Ishikawa (cell line): ENCODE measurements around the gene LMF1.

Source experiments
- CEBPB ChIP-seq: IDR thresholded peaks from 2 replicates; pipeline ENCODE4 v1.6.1; 2012
- EGR1 ChIP-seq: IDR thresholded peaks from 2 replicates; pipeline ENCODE4 v1.6.1; 2012
- NFIC ChIP-seq: IDR thresholded peaks from 2 replicates; pipeline ENCODE4 v1.6.1; 2012
- RAD21 ChIP-seq: IDR thresholded peaks from 2 replicates; pipeline ENCODE4 v1.6.1; 2012; ENCODE audit warnings: low read depth
- TAF1 ChIP-seq: IDR thresholded peaks from 2 replicates; pipeline ENCODE4 v1.6.1; 2012; ENCODE audit warnings: low read depth, mild to moderate bottlenecking
- TCF12 ChIP-seq: IDR thresholded peaks from 2 replicates; pipeline ENCODE4 v1.6.1; 2012; ENCODE audit warnings: low read depth
- TF ChIP-seq, protein P1 (sequence below): IDR thresholded peaks from 2 replicates; pipeline ENCODE4 v1.6.1; 2012
- TF ChIP-seq, protein P2 (sequence below): IDR thresholded peaks from 2 replicates; pipeline ENCODE4 v1.6.1; 2012; ENCODE audit warnings: low read depth, mild to moderate bottlenecking

DNA sequence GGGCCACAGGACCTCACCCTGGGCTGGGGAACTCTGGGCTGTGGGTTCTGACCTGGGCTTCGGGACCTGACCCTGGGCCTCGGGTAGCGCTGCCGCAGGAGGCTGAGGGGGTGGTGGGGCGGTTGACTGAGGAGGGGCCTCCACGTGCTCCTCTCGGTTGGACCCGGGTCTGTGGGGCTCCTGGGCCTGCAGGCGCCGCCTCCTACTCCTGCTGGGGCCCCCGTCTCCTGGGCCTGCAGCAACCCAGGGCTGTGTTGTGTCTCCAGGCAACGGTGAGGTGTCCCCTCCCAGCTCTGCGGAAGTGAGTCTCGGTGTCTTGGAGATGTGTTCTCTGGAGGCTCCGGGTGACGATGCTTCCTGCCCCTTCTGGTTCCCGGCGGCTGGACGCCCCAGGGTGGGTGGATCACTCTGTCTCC, 128.7 kb downstream of the LMF1 start:
- TF ChIP-seq, protein P1, sequence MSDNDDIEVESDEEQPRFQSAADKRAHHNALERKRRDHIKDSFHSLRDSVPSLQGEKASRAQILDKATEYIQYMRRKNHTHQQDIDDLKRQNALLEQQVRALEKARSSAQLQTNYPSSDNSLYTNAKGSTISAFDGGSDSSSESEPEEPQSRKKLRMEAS = no peak
- TF ChIP-seq CEBPB (no peak), EGR1 (no peak), TCF12 (no peak), RAD21 (no peak), NFIC (no peak), TAF1 (no peak)
- TF ChIP-seq, protein P2, sequence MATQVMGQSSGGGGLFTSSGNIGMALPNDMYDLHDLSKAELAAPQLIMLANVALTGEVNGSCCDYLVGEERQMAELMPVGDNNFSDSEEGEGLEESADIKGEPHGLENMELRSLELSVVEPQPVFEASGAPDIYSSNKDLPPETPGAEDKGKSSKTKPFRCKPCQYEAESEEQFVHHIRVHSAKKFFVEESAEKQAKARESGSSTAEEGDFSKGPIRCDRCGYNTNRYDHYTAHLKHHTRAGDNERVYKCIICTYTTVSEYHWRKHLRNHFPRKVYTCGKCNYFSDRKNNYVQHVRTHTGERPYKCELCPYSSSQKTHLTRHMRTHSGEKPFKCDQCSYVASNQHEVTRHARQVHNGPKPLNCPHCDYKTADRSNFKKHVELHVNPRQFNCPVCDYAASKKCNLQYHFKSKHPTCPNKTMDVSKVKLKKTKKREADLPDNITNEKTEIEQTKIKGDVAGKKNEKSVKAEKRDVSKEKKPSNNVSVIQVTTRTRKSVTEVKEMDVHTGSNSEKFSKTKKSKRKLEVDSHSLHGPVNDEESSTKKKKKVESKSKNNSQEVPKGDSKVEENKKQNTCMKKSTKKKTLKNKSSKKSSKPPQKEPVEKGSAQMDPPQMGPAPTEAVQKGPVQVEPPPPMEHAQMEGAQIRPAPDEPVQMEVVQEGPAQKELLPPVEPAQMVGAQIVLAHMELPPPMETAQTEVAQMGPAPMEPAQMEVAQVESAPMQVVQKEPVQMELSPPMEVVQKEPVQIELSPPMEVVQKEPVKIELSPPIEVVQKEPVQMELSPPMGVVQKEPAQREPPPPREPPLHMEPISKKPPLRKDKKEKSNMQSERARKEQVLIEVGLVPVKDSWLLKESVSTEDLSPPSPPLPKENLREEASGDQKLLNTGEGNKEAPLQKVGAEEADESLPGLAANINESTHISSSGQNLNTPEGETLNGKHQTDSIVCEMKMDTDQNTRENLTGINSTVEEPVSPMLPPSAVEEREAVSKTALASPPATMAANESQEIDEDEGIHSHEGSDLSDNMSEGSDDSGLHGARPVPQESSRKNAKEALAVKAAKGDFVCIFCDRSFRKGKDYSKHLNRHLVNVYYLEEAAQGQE = no peak
